K562 (cell line): Measurements from ENCODE around the gene EIF2AK3.

Experiments used
- BDP1 ChIP-seq: IDR thresholded peaks from 3 replicates; pipeline ENCODE4 v1.6.1; 2011; ENCODE audit not compliant: insufficient read length, insufficient read depth
- CEBPG ChIP-seq, 3 experiments: fragments of 200-800 bp in 1 of 3; sonication (Bioruptor generic) in 1 of 3; sonication (generic) in 1 of 3; formaldehyde crosslinking in 1 of 3; IDR thresholded peaks in 2 of 3; conservative IDR thresholded peaks in 1 of 3; 2 replicates each; pipeline versions ENCODE4 v1.6.1 to v1.8.0; 2016 to 2022; ENCODE audit warnings: missing compliant biosample characterization in 2 of 3, missing genetic modification characterization in 2 of 3, mild to moderate bottlenecking in 1 of 3, missing genetic modification reagents in 1 of 3
- CHCHD3 ChIP-seq: fragments of 250-450 bp; sonication (Bioruptor Pico); IDR thresholded peaks from 2 replicates; pipeline ENCODE4 v2.1.2; 2022; ENCODE audit warnings: mild to moderate bottlenecking
- FOS ChIP-seq: IDR thresholded peaks from 3 replicates; pipeline ENCODE4 v1.6.1; 2011; ENCODE audit not compliant: insufficient read length; ENCODE audit errors: extremely low read depth
- NCOR1 ChIP-seq: fragments of 450-650 bp; IDR thresholded peaks from 2 replicates; pipeline ENCODE4 v1.6.1; 2016; ENCODE audit warnings: mild to moderate bottlenecking, moderate library complexity
- POLR2A ChIP-seq: fragments of 450-650 bp; conservative IDR thresholded peaks from 2 replicates; pipeline ENCODE4 v1.6.1; 2016
- SMC3 ChIP-seq: conservative IDR thresholded peaks from 2 replicates; pipeline ENCODE4 v1.6.1; 2011; ENCODE audit warnings: low read depth, low read length, improper control_type of control experiment; ENCODE audit not compliant: insufficient read depth
- TF ChIP-seq, protein P1 (sequence below), 3 experiments: IDR thresholded peaks in 2 of 3; conservative IDR thresholded peaks in 1 of 3; 2 replicates each; pipeline ENCODE4 v1.5.1; 2011 to 2012; ENCODE audit warnings: low read length in 3 of 3, mild to moderate bottlenecking in 3 of 3, control low read depth in 2 of 3, improper control_type of control experiment in 1 of 3, inconsistent platforms in 1 of 3, low read depth in 1 of 3, mixed read lengths in 1 of 3, moderate library complexity in 1 of 3; ENCODE audit not compliant: insufficient read depth in 2 of 3

- TF ChIP-seq SMC3 = no peak
- no peak for TF ChIP-seq FOS
- TF ChIP-seq CEBPG (CRISPR knock-in tag; IDR thresholded peaks at IDR 0.05) = no peak
- no peak for TF ChIP-seq CEBPG (tag; conservative IDR thresholded peaks at IDR 0.05 in 1 of 2, IDR thresholded peaks at IDR 0.05 in 1 of 2)
- TF ChIP-seq, protein P1, sequence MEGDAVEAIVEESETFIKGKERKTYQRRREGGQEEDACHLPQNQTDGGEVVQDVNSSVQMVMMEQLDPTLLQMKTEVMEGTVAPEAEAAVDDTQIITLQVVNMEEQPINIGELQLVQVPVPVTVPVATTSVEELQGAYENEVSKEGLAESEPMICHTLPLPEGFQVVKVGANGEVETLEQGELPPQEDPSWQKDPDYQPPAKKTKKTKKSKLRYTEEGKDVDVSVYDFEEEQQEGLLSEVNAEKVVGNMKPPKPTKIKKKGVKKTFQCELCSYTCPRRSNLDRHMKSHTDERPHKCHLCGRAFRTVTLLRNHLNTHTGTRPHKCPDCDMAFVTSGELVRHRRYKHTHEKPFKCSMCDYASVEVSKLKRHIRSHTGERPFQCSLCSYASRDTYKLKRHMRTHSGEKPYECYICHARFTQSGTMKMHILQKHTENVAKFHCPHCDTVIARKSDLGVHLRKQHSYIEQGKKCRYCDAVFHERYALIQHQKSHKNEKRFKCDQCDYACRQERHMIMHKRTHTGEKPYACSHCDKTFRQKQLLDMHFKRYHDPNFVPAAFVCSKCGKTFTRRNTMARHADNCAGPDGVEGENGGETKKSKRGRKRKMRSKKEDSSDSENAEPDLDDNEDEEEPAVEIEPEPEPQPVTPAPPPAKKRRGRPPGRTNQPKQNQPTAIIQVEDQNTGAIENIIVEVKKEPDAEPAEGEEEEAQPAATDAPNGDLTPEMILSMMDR (IDR thresholded peaks at IDR 0.05 in 2 of 3, conservative IDR thresholded peaks at IDR 0.05 in 1 of 3; ENCODE audit: insufficient read depth in 2 of 3, low read depth in 1 of 3, low read length in 3 of 3) = no peak
- no peak for TF ChIP-seq CHCHD3 (CRISPR knock-in tag)
- no peak for TF ChIP-seq NCOR1
- no peak for TF ChIP-seq BDP1
- no peak for TF ChIP-seq POLR2A
Measured at GRCh38 chr2:88624477-88624876, 2.8 kb downstream of the EIF2AK3 start.
